ENCODE measurements around the gene RHBDD3. TPM values are rescaled to one million over a fixed set of nuclear protein-coding genes. Genes with fewer than 3 reads are reported as not detected.

Gene RHBDD3
- total and polyA plus RNA-seq, 2 of the 8 experiments (the other 6 are each of a cell fraction or from before 2014, with no cell fraction given): 72.1 to 117 TPM

Other genes with a start within 250 kb of the RHBDD3 start
- gene C22orf31, start 206.2 kb downstream of the RHBDD3 start, total RNA-seq (2021; fragmentation: NEBNext Ultra II Directional; extraction: Animal tissue kit (Norgen Biotek cat#: 25700)): not detected in 2 replicates
- not detected in 2 replicates for gene C22orf31, start 206.2 kb downstream of the RHBDD3 start, polyA plus RNA-seq (2011; rRNA removed)
- 3.2 TPM in 2 replicates for gene KREMEN1, start 194.9 kb downstream of the RHBDD3 start, total RNA-seq (2021; fragmentation: NEBNext Ultra II Directional; extraction: Animal tissue kit (Norgen Biotek cat#: 25700))
- gene KREMEN1, start 194.9 kb downstream of the RHBDD3 start, polyA plus RNA-seq (2011; rRNA removed): 2.1 and 5.9 TPM in 2 replicates
- 3.8 and 3.9 TPM in 2 replicates for gene EMID1, start 62.1 kb downstream of the RHBDD3 start, total RNA-seq (2021; fragmentation: NEBNext Ultra II Directional; extraction: Animal tissue kit (Norgen Biotek cat#: 25700))
- 7.4 and 11.1 TPM in 2 replicates for gene EMID1, start 62.1 kb downstream of the RHBDD3 start, polyA plus RNA-seq (2011; rRNA removed)
- 385 and 387 TPM in 2 replicates for gene EWSR1, start 287 bp upstream of the RHBDD3 start, total RNA-seq (2021; fragmentation: NEBNext Ultra II Directional; extraction: Animal tissue kit (Norgen Biotek cat#: 25700))
- gene EWSR1, start 287 bp upstream of the RHBDD3 start, polyA plus RNA-seq (2011; rRNA removed): 646 and 930 TPM in 2 replicates
- 9.7 and 10.1 TPM in 2 replicates for gene GAS2L1, start 38.7 kb upstream of the RHBDD3 start, total RNA-seq (2021; fragmentation: NEBNext Ultra II Directional; extraction: Animal tissue kit (Norgen Biotek cat#: 25700))
- gene GAS2L1, start 38.7 kb upstream of the RHBDD3 start, polyA plus RNA-seq (2011; rRNA removed): 3.6 and 6.8 TPM in 2 replicates
- 1.4 and 1.5 TPM in 2 replicates for gene RASL10A, start 47.7 kb upstream of the RHBDD3 start, total RNA-seq (2021; fragmentation: NEBNext Ultra II Directional; extraction: Animal tissue kit (Norgen Biotek cat#: 25700))
- 1.1 and 1.6 TPM in 2 replicates for gene RASL10A, start 47.7 kb upstream of the RHBDD3 start, polyA plus RNA-seq (2011; rRNA removed)
- 63.5 and 64.2 TPM in 2 replicates for gene AP1B1, start 120.6 kb upstream of the RHBDD3 start, total RNA-seq (2021; fragmentation: NEBNext Ultra II Directional; extraction: Animal tissue kit (Norgen Biotek cat#: 25700))
- gene AP1B1, start 120.6 kb upstream of the RHBDD3 start, polyA plus RNA-seq (2011; rRNA removed): 86.8 and 137 TPM in 2 replicates
- not detected in 2 replicates for gene RFPL1, start 170.6 kb upstream of the RHBDD3 start, total RNA-seq (2021; fragmentation: NEBNext Ultra II Directional; extraction: Animal tissue kit (Norgen Biotek cat#: 25700))
- not detected in 2 replicates for gene RFPL1, start 170.6 kb upstream of the RHBDD3 start, polyA plus RNA-seq (2011; rRNA removed)
- gene NEFH, start 212.2 kb upstream of the RHBDD3 start, total RNA-seq (2021; fragmentation: NEBNext Ultra II Directional; extraction: Animal tissue kit (Norgen Biotek cat#: 25700)): 2.0 and 2.3 TPM in 2 replicates
- 0.57 and 0.74 TPM in 2 replicates for gene NEFH, start 212.2 kb upstream of the RHBDD3 start, polyA plus RNA-seq (2011; rRNA removed)